H1 (cell line): ENCODE data around the gene CD164. TPM values are rescaled to one million over a fixed set of nuclear protein-coding genes. Genes with fewer than 3 reads are reported as not detected.

Source experiments
- E2F6 ChIP-seq: IDR thresholded peaks from 2 replicates; pipeline ENCODE4 v1.6.1; 2012; ENCODE audit warnings: inconsistent platforms
- EZH2 ChIP-seq: fragments of 200-600 bp; sonication (generic); IDR thresholded peaks from 2 replicates; pipeline ENCODE4 v1.7.1; 2012; ENCODE audit warnings: low read depth, mild to moderate bottlenecking, moderate library complexity, low read length, inconsistent platforms; ENCODE audit not compliant: severe bottlenecking
- NANOG ChIP-seq: IDR thresholded peaks from 2 replicates; pipeline ENCODE4 v1.6.1; 2011; ENCODE audit warnings: low read length, low read depth, mild to moderate bottlenecking, inconsistent platforms; ENCODE audit not compliant: insufficient read depth, poor library complexity, severe bottlenecking
- SIRT6 ChIP-seq: IDR thresholded peaks from one replicate; pipeline ENCODE4 v1.7.1; 2012; ENCODE audit warnings: low read length, inconsistent platforms
- polyA plus RNA-seq, 7 experiments: library from polyadenylated mRNA; depleted of rRNA in 3 of 7; stranded (reverse) in 5 of 7; unstranded in 2 of 7; fragments of >200 nt in 5 of 7; fragments of 200-250 nt in 2 of 7; gene quantifications; 1 replicate in 5 of 7; 2 replicates in 1 of 7; 4 replicates in 1 of 7; pipeline versions ENCODE4 v1.2.1 to v1.2.3, GENCODE V29; 2011 to 2013; ENCODE audit warnings: missing spikeins in 2 of 7, mixed read lengths in 2 of 7
- total RNA-seq: library from RNA; stranded (reverse); fragmentation: NEBNext Ultra II Directional; extraction: Animal tissue kit (Norgen Biotek cat#: 25700); gene quantifications from 2 replicates; pipeline ENCODE4 v1.2.1, GENCODE V29; 2021

The CD164 gene
- total and polyA plus RNA-seq, 2 of the 8 experiments (the other 6 are each of a cell fraction or from before 2014, with no cell fraction given): 69.3 to 94.3 TPM

DNA sequence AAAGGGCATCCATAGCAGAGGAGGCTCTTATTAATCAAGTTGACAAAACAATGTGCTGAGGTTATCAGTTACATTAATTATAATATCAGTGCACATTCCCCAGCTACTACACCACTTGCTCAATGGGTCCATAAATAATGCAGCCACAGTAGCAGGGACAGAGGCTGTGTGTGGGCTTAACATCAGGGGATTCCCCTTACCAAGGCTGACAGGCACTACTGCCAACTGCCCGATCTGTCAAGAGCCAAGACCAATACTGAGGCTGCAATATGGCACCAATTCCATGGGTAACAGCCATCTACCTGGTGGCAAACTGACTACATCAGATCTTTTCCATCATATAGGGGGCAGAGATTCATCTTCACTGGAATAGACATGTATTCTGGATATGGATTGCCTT, 22.0 kb downstream of the CD164 start (continued):
- no peak for TF ChIP-seq E2F6
- no peak for TF ChIP-seq NANOG
- TF ChIP-seq SIRT6: no peak
- no peak for TF ChIP-seq EZH2
- TF ChIP-seq, all 59 proteins: peak for 0
